GM12878 (cell line): ENCODE data around the gene SLC15A3. TPM values are rescaled to one million over a fixed set of nuclear protein-coding genes. Genes with fewer than 3 reads are reported as not detected.

Source experiments
- ATAC-seq: fragments of 200-7000 bp; cut with Tn5 transposase; 3 replicates; pipeline ENCODE4 v1.9.1; 2020; ENCODE audit warnings: mild to moderate bottlenecking, moderate library complexity
- BruUV-seq: library from RNA; stranded (reverse); fragments of 400-500 nt; replicated peaks from 2 replicates; lab custom pipeline; 2021; lab: Mats Ljungman, UMichigan
- CTCF ChIA-PET: fragments of 300-600 bp; sonication (Branson Sonifier 250); formaldehyde crosslinking; extraction: SDS; loops from one replicate; lab custom pipeline; 2021; ENCODE audit warnings: inconsistent platforms; lab: Yijun Ruan, JAX
- POLR2A ChIA-PET: fragments of 350-600 bp; formaldehyde crosslinking; extraction: SDS; loops from one replicate; lab custom pipeline; 2021; ENCODE audit warnings: inconsistent platforms; lab: Charles Lee
- RAD21 ChIA-PET: fragments of 300-600 bp; sonication (Branson Sonifier 250); formaldehyde crosslinking; loops from one replicate; lab custom pipeline; 2023; ENCODE audit warnings: antibody characterized with exemption; ENCODE audit not compliant: unreplicated experiment; lab: Charles Lee
- SMC1A ChIA-PET: fragments of 300-600 bp; sonication (Branson Sonifier 250); formaldehyde crosslinking; loops from one replicate; lab custom pipeline; 2023; ENCODE audit not compliant: unreplicated experiment, uncharacterized antibody; lab: Charles Lee
- DNase-seq: peaks from one replicate; pipeline ENCODE4 v3.0.0-alpha.2; 2011; ENCODE audit warnings: low read depth, low spot score
- FAIRE-seq: peaks from 3 replicates; lab custom pipeline; 2011; peaks lifted over from hg19 to GRCh38; lab: Jason Lieb, UNC
- H2AFZ ChIP-seq: 2 replicates; pipeline ENCODE4 v1.6.0; 2011; ENCODE audit warnings: low read depth, low read length, control low read depth; ENCODE audit not compliant: control insufficient read depth
- H3K27ac ChIP-seq: 2 replicates; pipeline ENCODE4 v1.5.1; 2011; ENCODE audit warnings: control low read depth; ENCODE audit not compliant: control insufficient read depth, insufficient read depth
- H3K27me3 ChIP-seq, 2 experiments: replicated peaks in 1 of 2; 2 replicates each; pipeline versions ENCODE4 v1.6.0 to v1.6.1; 2011; ENCODE audit warnings: low read length in 1 of 2; ENCODE audit not compliant: control insufficient read depth in 2 of 2, insufficient read depth in 2 of 2
- H3K36me3 ChIP-seq, 2 experiments: 2 replicates each; pipeline ENCODE4 v1.5.1; 2011; ENCODE audit warnings: low read length in 1 of 2; ENCODE audit not compliant: control insufficient read depth in 2 of 2, insufficient read depth in 2 of 2
- H3K4me1 ChIP-seq: 2 replicates; pipeline ENCODE4 v1.6.1; 2011; ENCODE audit warnings: mild to moderate bottlenecking, low read length, moderate library complexity, mixed read lengths; ENCODE audit not compliant: control insufficient read depth, insufficient read depth
- H3K4me2 ChIP-seq: 2 replicates; pipeline ENCODE4 v1.6.0; 2011; ENCODE audit warnings: control low read depth; ENCODE audit not compliant: control insufficient read depth, insufficient read depth
- H3K4me3 ChIP-seq: fragments of 200-600 bp; sonication (generic); 2 replicates; pipeline ENCODE4 v1.5.1; 2016
- H3K79me2 ChIP-seq: 2 replicates; pipeline ENCODE4 v1.6.0; 2011; ENCODE audit warnings: low read length; ENCODE audit not compliant: control insufficient read depth, insufficient read depth
- H3K9ac ChIP-seq: 2 replicates; pipeline ENCODE4 v1.8.0; 2011; ENCODE audit warnings: low read length, control low read depth, mixed read lengths; ENCODE audit not compliant: control insufficient read depth, insufficient read depth
- H3K9me3 ChIP-seq: replicated peaks from 3 replicates; pipeline ENCODE4 v1.5.1; 2011; ENCODE audit warnings: mild to moderate bottlenecking, low read length; ENCODE audit not compliant: control insufficient read depth, insufficient read depth
- H4K20me1 ChIP-seq: 2 replicates; pipeline ENCODE4 v1.6.0; 2011; ENCODE audit not compliant: control insufficient read depth, insufficient read depth
- JUND ChIP-seq: IDR thresholded peaks from 2 replicates; pipeline ENCODE4 v1.6.1; 2012; ENCODE audit warnings: low read depth, mild to moderate bottlenecking, low read length, improper control_type of control experiment, moderate library complexity
- RB1 ChIP-seq: fragments of 450-650 bp; formaldehyde crosslinking; IDR thresholded peaks from 2 replicates; pipeline ENCODE4 v1.6.1; 2017; ENCODE audit warnings: mild to moderate bottlenecking, borderline replicate concordance
- RBBP5 ChIP-seq: fragments of 200-600 bp; sonication (generic); conservative IDR thresholded peaks from 2 replicates; pipeline ENCODE4 v1.6.1; 2016
- YY1 ChIP-seq: IDR thresholded peaks from 2 replicates; pipeline ENCODE4 v1.6.1; 2011; ENCODE audit warnings: low read depth, mild to moderate bottlenecking, low read length
- WGBS: methylation state at CpG from one replicate; pipeline ENCODE4 v1.1.6; 2016; ENCODE audit warnings: low lambda C conversion rate; ENCODE audit not compliant: insufficient replicate concordance, insufficient coverage; ENCODE audit errors: missing lambda C conversion rate; 5-methylcytosine and 5-hydroxymethylcytosine counted together
- in situ Hi-C: fragments of 300-500 bp; cut with MboI; formaldehyde crosslinking; loops from 9 replicates; pipeline ENCODE4 v1.14.3; 2018; ENCODE audit warnings: mixed read lengths
- intact Hi-C: fragments of 100-400 bp; cut with micrococcal nuclease; formaldehyde crosslinking; loops from one replicate; pipeline ENCODE4 v1.14.2; 2022; ENCODE audit not compliant: unreplicated experiment
- polyA plus RNA-seq, 11 experiments: library from polyadenylated mRNA; depleted of rRNA in 4 of 11; unstranded in 6 of 11; stranded (reverse) in 5 of 11; fragments of >200 nt; fragmentation: Nextera tagmentation in 4 of 11; fragmentation: Illumina TruSeq in 1 of 11; extraction: Ambion mirVana in 4 of 11; extraction: Trizol in 1 of 11; gene quantifications; 1 replicate in 1 of 11; 2 replicates in 10 of 11; pipeline versions ENCODE4 v1.2.1 to v1.2.3, GENCODE V29; 2011 to 2016; ENCODE audit warnings: inconsistent platforms in 2 of 11, missing spikeins in 2 of 11, low read depth in 1 of 11
- total RNA-seq, 4 experiments: library from RNA; depleted of rRNA in 3 of 4; stranded (reverse); fragments of >200 nt in 3 of 4; fragmentation: Illumina TruSeq in 1 of 4; extraction: Trizol in 1 of 4; gene quantifications; 2 replicates each; pipeline versions ENCODE4 v1.2.1 to v1.2.3, GENCODE V29; 2013 to 2021
- TF ChIP-seq, protein P1 (sequence below), 3 experiments: IDR thresholded peaks in 2 of 3; conservative IDR thresholded peaks in 1 of 3; 2 replicates each; pipeline ENCODE4 v1.5.1; 2011; ENCODE audit warnings: low read depth in 3 of 3, low read length in 3 of 3, mild to moderate bottlenecking in 3 of 3, control low read depth in 2 of 3, moderate library complexity in 2 of 3, inconsistent platforms in 1 of 3, mixed read lengths in 1 of 3; ENCODE audit not compliant: control insufficient read depth in 2 of 3, insufficient read depth in 1 of 3; ENCODE audit errors: extremely low read depth in 1 of 3
- TF ChIP-seq, protein P2 (sequence below): IDR thresholded peaks from 2 replicates; pipeline ENCODE4 v1.6.1; 2011; ENCODE audit warnings: low read depth, mild to moderate bottlenecking, low read length, moderate library complexity, borderline replicate concordance; ENCODE audit errors: extremely low read depth

The SLC15A3 gene
- total and polyA plus RNA-seq, 10 of the 15 experiments (the other 5 are each of a cell fraction or from before 2014, with no cell fraction given): 17.7 to 102 (median 55.8) TPM

DNA sequence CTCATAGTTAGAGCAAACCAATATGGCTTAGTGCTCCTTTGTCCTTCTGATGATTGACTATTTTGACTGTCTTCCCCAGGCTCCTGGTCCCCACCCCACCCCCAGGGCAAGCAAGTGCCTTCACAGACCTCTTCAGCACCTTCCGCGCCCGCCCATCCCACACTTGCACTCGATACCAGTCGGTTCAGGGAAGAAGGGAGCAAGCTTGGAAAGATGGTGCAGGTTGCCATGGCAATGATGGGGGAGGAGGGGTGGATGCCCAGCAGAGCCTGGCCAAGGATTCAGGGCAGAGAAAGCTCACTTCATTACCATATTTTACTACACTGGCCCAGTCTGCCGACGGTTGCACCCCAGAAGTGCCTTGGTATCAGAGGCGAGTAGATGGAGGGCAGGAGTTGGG lies 25.5 kb downstream of the SLC15A3 start:
- Histone ChIP-seq H3K4me3 (no peak overlapping the region), H3K4me2 (no peak overlapping the region), H3K4me1 (peaks cover 23% of the 10 kb centered on the region), H3K9me3 (no peaks in the 10 kb centered on the region), H3K79me2 (no peaks in the 10 kb centered on the region), H3K36me3 (peaks cover 0 to 10% of the 10 kb centered on the region in 2 experiments; a peak in 3 of 4 replicates), H3K27ac (no peak overlapping the region), H3K9ac (no peak overlapping the region), H2AFZ (no peak overlapping the region), H3K27me3 (no peaks in the 10 kb centered on the region), H4K20me1 (no peaks in the 10 kb centered on the region)
- in situ Hi-C loops (no loop called here), intact Hi-C loops (no loop called here)
- CTCF ChIA-PET: interaction anchor here (0.8 to 2.0 kb wide), 2 partner anchors 13 to 19 kb away, joined by 3 to 5 read pairs; partner anchors contain the start of gene TMEM109
- FAIRE-seq: no peak
- no peak for ATAC-seq
- RAD21 ChIA-PET: interaction anchor here (1.2 kb wide), 1 partner anchor 22 kb away, joined by 5 read pairs; no protein-coding TSS in a partner anchor
- no peak for TF ChIP-seq RB1
- no peak for TF ChIP-seq JUND
- no peak for TF ChIP-seq RBBP5
- TF ChIP-seq, protein P1, sequence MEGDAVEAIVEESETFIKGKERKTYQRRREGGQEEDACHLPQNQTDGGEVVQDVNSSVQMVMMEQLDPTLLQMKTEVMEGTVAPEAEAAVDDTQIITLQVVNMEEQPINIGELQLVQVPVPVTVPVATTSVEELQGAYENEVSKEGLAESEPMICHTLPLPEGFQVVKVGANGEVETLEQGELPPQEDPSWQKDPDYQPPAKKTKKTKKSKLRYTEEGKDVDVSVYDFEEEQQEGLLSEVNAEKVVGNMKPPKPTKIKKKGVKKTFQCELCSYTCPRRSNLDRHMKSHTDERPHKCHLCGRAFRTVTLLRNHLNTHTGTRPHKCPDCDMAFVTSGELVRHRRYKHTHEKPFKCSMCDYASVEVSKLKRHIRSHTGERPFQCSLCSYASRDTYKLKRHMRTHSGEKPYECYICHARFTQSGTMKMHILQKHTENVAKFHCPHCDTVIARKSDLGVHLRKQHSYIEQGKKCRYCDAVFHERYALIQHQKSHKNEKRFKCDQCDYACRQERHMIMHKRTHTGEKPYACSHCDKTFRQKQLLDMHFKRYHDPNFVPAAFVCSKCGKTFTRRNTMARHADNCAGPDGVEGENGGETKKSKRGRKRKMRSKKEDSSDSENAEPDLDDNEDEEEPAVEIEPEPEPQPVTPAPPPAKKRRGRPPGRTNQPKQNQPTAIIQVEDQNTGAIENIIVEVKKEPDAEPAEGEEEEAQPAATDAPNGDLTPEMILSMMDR (IDR thresholded peaks at IDR 0.05 in 2 of 3, conservative IDR thresholded peaks at IDR 0.05 in 1 of 3; ENCODE audit: control insufficient read depth in 2 of 3, extremely low read depth in 1 of 3, insufficient read depth in 1 of 3, low read depth in 3 of 3, low read length in 3 of 3): no peak
- TF ChIP-seq, protein P2, sequence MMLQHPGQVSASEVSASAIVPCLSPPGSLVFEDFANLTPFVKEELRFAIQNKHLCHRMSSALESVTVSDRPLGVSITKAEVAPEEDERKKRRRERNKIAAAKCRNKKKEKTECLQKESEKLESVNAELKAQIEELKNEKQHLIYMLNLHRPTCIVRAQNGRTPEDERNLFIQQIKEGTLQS: no peak
- no peak for TF ChIP-seq YY1
- SMC1A ChIA-PET: interaction anchor here (2.3 kb wide), 1 partner anchor 11 kb away, joined by 10 read pairs; no protein-coding TSS in a partner anchor
- WGBS: 84% methylated on average over 8 of the region's 8 CpGs
- POLR2A ChIA-PET: interaction anchor here (1.4 kb wide), 1 partner anchor 9 kb away, joined by 3 read pairs; no protein-coding TSS in a partner anchor
- no peak for DNase-seq
- BruUV-seq: no TSS peak
